WTC11 (cell line): ENCODE results near the gene HRH1. TPM values are rescaled to one million over a fixed set of nuclear protein-coding genes. Genes with fewer than 3 reads are reported as not detected.
"Not testable (repeated sequence)": the region's sequence is repeated elsewhere in the genome, so short reads cannot be mapped to it uniquely, and the experiment has no call there.

ENCODE experiments used
- ATAC-seq: fragments of 200-7000 bp; cut with Tn5 transposase; 2 replicates; pipeline ENCODE4 v1.10.0; 2021; ENCODE audit warnings: mild to moderate bottlenecking, moderate library complexity
- CTCF ChIA-PET: fragments of 300-600 bp; sonication (Branson Sonifier 250); formaldehyde crosslinking; loops from one replicate; lab custom pipeline; 2021; ENCODE audit warnings: antibody characterized with exemption; lab: Charles Lee
- POLR2A ChIA-PET: fragments of 350-600 bp; sonication (Branson Sonifier 250); formaldehyde crosslinking; loops from one replicate; lab custom pipeline; 2021; ENCODE audit warnings: antibody characterized with exemption; lab: Charles Lee
- DNase-seq: peaks from one replicate; pipeline ENCODE4 v3.0.0; 2021; ENCODE audit warnings: low spot score
- H3K27ac Mint-ChIP-seq: 2 replicates; pipeline ENCODE4 v1.8.0; 2021; ENCODE audit warnings: mixed read lengths
- H3K27me3 Mint-ChIP-seq: 2 replicates; pipeline ENCODE4 v1.8.0; 2021; ENCODE audit warnings: low read depth, mild to moderate bottlenecking, moderate library complexity, mixed read lengths
- H3K36me3 Mint-ChIP-seq: 2 replicates; pipeline ENCODE4 v1.8.0; 2021; ENCODE audit warnings: mixed read lengths
- H3K4me1 Mint-ChIP-seq: 2 replicates; pipeline ENCODE4 v1.8.0; 2022; ENCODE audit warnings: mixed read lengths
- H3K4me3 Mint-ChIP-seq: 2 replicates; pipeline ENCODE4 v1.8.0; 2021; ENCODE audit warnings: mild to moderate bottlenecking, moderate library complexity, mixed read lengths
- H3K9me3 Mint-ChIP-seq: 2 replicates; pipeline ENCODE4 v1.8.0; 2021; ENCODE audit warnings: mixed read lengths
- AFF4 ChIP-seq: sonication (generic); formaldehyde crosslinking; IDR thresholded peaks from 2 replicates; pipeline ENCODE4 v1.8.1; 2023; ENCODE audit warnings: mild to moderate bottlenecking, missing genetic modification reagents, borderline replicate concordance
- ATF1 ChIP-seq: sonication (generic); formaldehyde crosslinking; IDR thresholded peaks from 2 replicates; pipeline ENCODE4 v1.8.1; 2023; ENCODE audit warnings: mild to moderate bottlenecking, moderate library complexity, missing genetic modification reagents
- E2F1 ChIP-seq: sonication (generic); formaldehyde crosslinking; IDR thresholded peaks from 2 replicates; pipeline ENCODE4 v1.8.0; 2022; ENCODE audit warnings: mild to moderate bottlenecking, missing genetic modification reagents
- E2F4 ChIP-seq: sonication (generic); formaldehyde crosslinking; IDR thresholded peaks from 2 replicates; pipeline ENCODE4 v1.8.1; 2022; ENCODE audit warnings: low read depth, mild to moderate bottlenecking, moderate library complexity, missing genetic modification reagents, borderline replicate concordance
- ETV6 ChIP-seq: sonication (generic); formaldehyde crosslinking; IDR thresholded peaks from 2 replicates; pipeline ENCODE4 v1.8.1; 2022; ENCODE audit warnings: mild to moderate bottlenecking, missing genetic modification reagents
- FOXP1 ChIP-seq: sonication (generic); formaldehyde crosslinking; IDR thresholded peaks from 2 replicates; pipeline ENCODE4 v1.8.0; 2022; ENCODE audit warnings: missing genetic modification reagents, mild to moderate bottlenecking, moderate library complexity, borderline replicate concordance
- GABPB1 ChIP-seq: sonication (generic); formaldehyde crosslinking; IDR thresholded peaks from 2 replicates; pipeline ENCODE4 v1.8.1; 2023; ENCODE audit warnings: mild to moderate bottlenecking, missing genetic modification reagents
- GRHL2 ChIP-seq: fragments of 250-450 bp; sonication (Bioruptor Pico); IDR thresholded peaks from 2 replicates; pipeline ENCODE4 v1.8.0; 2022; ENCODE audit warnings: mild to moderate bottlenecking, moderate library complexity; ENCODE audit not compliant: insufficient replicate concordance, severe bottlenecking
- HMGXB4 ChIP-seq: sonication (generic); formaldehyde crosslinking; IDR thresholded peaks from 2 replicates; pipeline ENCODE4 v1.8.1; 2023; ENCODE audit warnings: mild to moderate bottlenecking, moderate library complexity, missing genetic modification reagents
- IRF1 ChIP-seq: sonication (generic); formaldehyde crosslinking; IDR thresholded peaks from 2 replicates; pipeline ENCODE4 v1.8.0; 2023; ENCODE audit warnings: missing genetic modification reagents
- JAZF1 ChIP-seq: fragments of 250-450 bp; sonication (Bioruptor Pico); IDR thresholded peaks from 2 replicates; pipeline ENCODE4 v1.9.0; 2021; ENCODE audit warnings: moderate library complexity, mild to moderate bottlenecking, inconsistent platforms
- JUN ChIP-seq: sonication (generic); formaldehyde crosslinking; IDR thresholded peaks from 2 replicates; pipeline ENCODE4 v1.8.0; 2023; ENCODE audit warnings: mild to moderate bottlenecking, missing genetic modification reagents
- NFE2L1 ChIP-seq: sonication (generic); formaldehyde crosslinking; IDR thresholded peaks from 2 replicates; pipeline ENCODE4 v1.8.1; 2023; ENCODE audit warnings: missing genetic modification reagents
- RORB ChIP-seq: fragments of 250-450 bp; sonication (Bioruptor Pico); IDR thresholded peaks from 2 replicates; pipeline ENCODE4 v1.9.0; 2021; ENCODE audit warnings: mild to moderate bottlenecking
- SMAD4 ChIP-seq: sonication (generic); formaldehyde crosslinking; IDR thresholded peaks from 2 replicates; pipeline ENCODE4 v1.8.0; 2022; ENCODE audit warnings: mild to moderate bottlenecking, missing genetic modification reagents
- SOX15 ChIP-seq: fragments of 250-450 bp; sonication (Bioruptor Pico); IDR thresholded peaks from 2 replicates; pipeline ENCODE4 v1.9.0; 2021; ENCODE audit warnings: mild to moderate bottlenecking
- TP53 ChIP-seq: sonication (generic); formaldehyde crosslinking; IDR thresholded peaks from 2 replicates; pipeline ENCODE4 v1.8.1; 2023; ENCODE audit warnings: mild to moderate bottlenecking, missing genetic modification reagents
- ZNF671 ChIP-seq: fragments of 250-450 bp; sonication (Bioruptor Pico); IDR thresholded peaks from 2 replicates; pipeline ENCODE4 v1.8.0; 2021; ENCODE audit warnings: mild to moderate bottlenecking
- total RNA-seq: library from RNA; stranded (reverse); gene quantifications from 3 replicates; pipeline ENCODE4 v1.2.3, GENCODE V29; 2021
- TF ChIP-seq, protein P1 (sequence below): sonication (generic); formaldehyde crosslinking; IDR thresholded peaks from 2 replicates; pipeline ENCODE4 v1.8.0; 2023; ENCODE audit warnings: mild to moderate bottlenecking, missing genetic modification reagents
- TF ChIP-seq, protein P2 (sequence below): sonication (generic); formaldehyde crosslinking; IDR thresholded peaks from 2 replicates; pipeline ENCODE4 v1.8.0; 2022; ENCODE audit warnings: mild to moderate bottlenecking, missing genetic modification reagents

Gene HRH1
- total RNA-seq, 1 experiment from 2014 or later, result not detected

GRCh38 chr3:11204697-11205348, 50.5 kb downstream of the HRH1 start (continued):
- TF ChIP-seq E2F4 (no peak), HMGXB4 (no peak), GABPB1 (no peak), ATF1 (CRISPR knock-in tag) (no peak), JAZF1 (CRISPR knock-in tag) (no peak), NFE2L1 (CRISPR knock-in tag) (no peak), RORB (CRISPR knock-in tag) (no peak), GRHL2 (CRISPR knock-in tag) (no peak), AFF4 (CRISPR knock-in tag) (no peak)
- TF ChIP-seq, protein P1, sequence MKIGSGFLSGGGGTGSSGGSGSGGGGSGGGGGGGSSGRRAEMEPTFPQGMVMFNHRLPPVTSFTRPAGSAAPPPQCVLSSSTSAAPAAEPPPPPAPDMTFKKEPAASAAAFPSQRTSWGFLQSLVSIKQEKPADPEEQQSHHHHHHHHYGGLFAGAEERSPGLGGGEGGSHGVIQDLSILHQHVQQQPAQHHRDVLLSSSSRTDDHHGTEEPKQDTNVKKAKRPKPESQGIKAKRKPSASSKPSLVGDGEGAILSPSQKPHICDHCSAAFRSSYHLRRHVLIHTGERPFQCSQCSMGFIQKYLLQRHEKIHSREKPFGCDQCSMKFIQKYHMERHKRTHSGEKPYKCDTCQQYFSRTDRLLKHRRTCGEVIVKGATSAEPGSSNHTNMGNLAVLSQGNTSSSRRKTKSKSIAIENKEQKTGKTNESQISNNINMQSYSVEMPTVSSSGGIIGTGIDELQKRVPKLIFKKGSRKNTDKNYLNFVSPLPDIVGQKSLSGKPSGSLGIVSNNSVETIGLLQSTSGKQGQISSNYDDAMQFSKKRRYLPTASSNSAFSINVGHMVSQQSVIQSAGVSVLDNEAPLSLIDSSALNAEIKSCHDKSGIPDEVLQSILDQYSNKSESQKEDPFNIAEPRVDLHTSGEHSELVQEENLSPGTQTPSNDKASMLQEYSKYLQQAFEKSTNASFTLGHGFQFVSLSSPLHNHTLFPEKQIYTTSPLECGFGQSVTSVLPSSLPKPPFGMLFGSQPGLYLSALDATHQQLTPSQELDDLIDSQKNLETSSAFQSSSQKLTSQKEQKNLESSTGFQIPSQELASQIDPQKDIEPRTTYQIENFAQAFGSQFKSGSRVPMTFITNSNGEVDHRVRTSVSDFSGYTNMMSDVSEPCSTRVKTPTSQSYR (CRISPR knock-in tag), result no peak

DNA sequence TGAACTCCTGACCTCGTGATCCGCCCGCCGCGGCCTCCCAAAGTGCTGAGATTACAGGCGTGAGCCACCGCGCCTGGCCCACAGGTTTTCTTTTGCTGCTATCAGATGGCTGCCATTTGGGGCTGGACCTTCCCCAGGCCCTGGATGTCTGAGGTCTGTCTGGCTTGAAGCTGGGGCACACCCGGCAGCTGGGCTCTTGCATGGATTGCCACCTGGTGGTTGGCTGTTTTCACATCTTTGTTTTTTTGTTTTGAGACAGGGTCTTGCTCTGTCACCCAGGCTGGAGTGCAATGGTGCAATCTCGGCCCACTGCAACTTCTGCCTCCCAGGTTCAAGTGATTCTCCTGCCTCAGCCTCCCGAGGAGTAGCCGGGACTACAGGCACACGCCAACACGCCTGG, 51.6 kb downstream of the HRH1 start:
- not testable (repeated sequence) for H3K4me3 Mint-ChIP-seq, H3K4me1 Mint-ChIP-seq, H3K27me3 Mint-ChIP-seq, H3K36me3 Mint-ChIP-seq, H3K9me3 Mint-ChIP-seq, H3K27ac Mint-ChIP-seq
- ChIA-PET CTCF (interaction anchor here (0.6 to 4.3 kb wide), 12 partner anchors 8 to 476 kb away, joined by 3 to 39 read pairs (median 4); partner anchors contain the start of gene HRH1), POLR2A (interaction anchor here (0.5 kb wide), 1 partner anchor 23 kb away, joined by 3 read pairs; no protein-coding TSS in a partner anchor)
- DNase-seq (peak; percentile 51), ATAC-seq (peak; percentile 82)

GRCh38 chr3:11206316-11206715, 52.0 kb downstream of the HRH1 start:
- ATAC-seq, result no peak
- no peaks in the 10 kb centered on the region for H3K27me3 Mint-ChIP-seq
- H3K9me3 Mint-ChIP-seq, result no peaks in the 10 kb centered on the region
- POLR2A ChIA-PET, result no interaction called here
- no peak for DNase-seq
- no peaks in the 10 kb centered on the region for H3K36me3 Mint-ChIP-seq
- no peak overlapping the region for H3K27ac Mint-ChIP-seq
- CTCF ChIA-PET, result interaction anchor here (0.6 to 4.3 kb wide), 12 partner anchors 9 to 476 kb away, joined by 3 to 39 read pairs (median 4); partner anchors contain the start of gene HRH1
- H3K4me1 Mint-ChIP-seq, result peaks cover 6% of the 10 kb centered on the region
- H3K4me3 Mint-ChIP-seq, result no peak overlapping the region
- TF ChIP-seq FOXP1, result no peak
- TF ChIP-seq JUN, result no peak
- TF ChIP-seq, protein P2, sequence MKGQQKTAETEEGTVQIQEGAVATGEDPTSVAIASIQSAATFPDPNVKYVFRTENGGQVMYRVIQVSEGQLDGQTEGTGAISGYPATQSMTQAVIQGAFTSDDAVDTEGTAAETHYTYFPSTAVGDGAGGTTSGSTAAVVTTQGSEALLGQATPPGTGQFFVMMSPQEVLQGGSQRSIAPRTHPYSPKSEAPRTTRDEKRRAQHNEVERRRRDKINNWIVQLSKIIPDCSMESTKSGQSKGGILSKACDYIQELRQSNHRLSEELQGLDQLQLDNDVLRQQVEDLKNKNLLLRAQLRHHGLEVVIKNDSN (CRISPR knock-in tag), result no peak
- TF ChIP-seq SMAD4 (CRISPR knock-in tag), result no peak
- TF ChIP-seq TP53 (CRISPR knock-in tag), result no peak
- no peak for TF ChIP-seq ETV6 (CRISPR knock-in tag)
- TF ChIP-seq SOX15 (CRISPR knock-in tag), result no peak
- no peak for TF ChIP-seq E2F1 (CRISPR knock-in tag)
- TF ChIP-seq RORB (CRISPR knock-in tag), result no peak
- TF ChIP-seq ZNF671 (CRISPR knock-in tag), result no peak
- no peak for TF ChIP-seq IRF1
